GM12801 (cell line): ENCODE measurements around the gene PPP2R5C.

Source experiments
- CTCF ChIP-seq: IDR thresholded peaks from one replicate; pipeline ENCODE4 v1.5.1; 2011; ENCODE audit warnings: control low read depth; ENCODE audit not compliant: insufficient read length; ENCODE audit errors: extremely low read depth

Gene PPP2R5C

GRCh38 chr14:101928415-101928841 is 166.9 kb downstream of the PPP2R5C start:
- no peak for TF ChIP-seq CTCF

GRCh38 chr14:101929096-101929495 is 167.6 kb downstream of the PPP2R5C start:
- TF ChIP-seq CTCF, result no peak

- no peak for TF ChIP-seq CTCF
Observed at GRCh38 chr14:101929946-101930345, 168.4 kb downstream of the PPP2R5C start.

- TF ChIP-seq CTCF, result no peak
Observed at GRCh38 chr14:101932673-101933072, 171.2 kb downstream of the PPP2R5C start.

GRCh38 chr14:101933209-101933608 is 171.7 kb downstream of the PPP2R5C start:
- no peak for TF ChIP-seq CTCF

GRCh38 chr14:101934601-101935150 is 173.2 kb downstream of the PPP2R5C start:
- no peak for TF ChIP-seq CTCF

- no peak for TF ChIP-seq CTCF
Observed at GRCh38 chr14:101937926-101938767, 176.6 kb downstream of the PPP2R5C start.
